ENCODE data around the gene RABGGTA. TPM values are rescaled to one million over a fixed set of nuclear protein-coding genes. Genes with fewer than 3 reads are reported as not detected.
A peak's percentile ranks its signal among the peaks of the same experiment; 100 is the strongest.

Gene RABGGTA
- total RNA-seq, 1 experiment from 2014 or later: 27.1 TPM

GRCh38 chr14:24268225-24268624, 3.2 kb downstream of the RABGGTA start:
- Mint-ChIP-seq H3K27me3 (ENCODE audit: insufficient read depth, unreplicated experiment) (no peaks in the 10 kb centered on the region), H3K4me1 (ENCODE audit: low read depth, unreplicated experiment) (peaks cover 11% of the 10 kb centered on the region), H3K9me3 (ENCODE audit: unreplicated experiment) (no peaks in the 10 kb centered on the region), H3K27ac (ENCODE audit: unreplicated experiment) (no peak overlapping the region), H3K36me3 (ENCODE audit: insufficient read depth, unreplicated experiment) (peaks cover 6% of the 10 kb centered on the region), H3K4me3 (ENCODE audit: unreplicated experiment) (no peak overlapping the region)
- no peaks in the 10 kb centered on the region for H3K9me3 ChIP-seq
- CTCF ChIA-PET: no interaction called here
- H3K27me3 ChIP-seq (replicated peaks; ENCODE audit: control insufficient read depth, insufficient read depth, low read length): no peaks in the 10 kb centered on the region
- DNase-seq: no peak
- no peaks in the 10 kb centered on the region for H3K36me3 ChIP-seq (ENCODE audit: control insufficient read depth, insufficient read depth, low read length)
- peaks cover 17% of the 10 kb centered on the region for H3K4me1 ChIP-seq
- H3K4me3 ChIP-seq (ENCODE audit: low read depth, low read length): no peak overlapping the region
- TF ChIP-seq CTCF (IDR thresholded peaks at IDR 0.05; ENCODE audit: insufficient read depth in 1 of 2, low read depth in 1 of 2, low read length in 1 of 2, severe bottlenecking in 1 of 2, unreplicated experiment in 1 of 2): no peak
- POLR2A ChIA-PET: interaction anchor here (0.6 kb wide), 4 partner anchors 32 to 174 kb away, joined by 3 to 4 read pairs (median 4); partner anchors contain the start of gene NOP9
- intact Hi-C loops (cut with micrococcal nuclease; ENCODE audit: unreplicated experiment): no loop called here
- no TSS peak for BruUV-seq (replicated peaks)

GRCh38 chr14:24267516-24267915, 3.9 kb downstream of the RABGGTA start:
- Histone ChIP-seq H3K27me3 (replicated peaks; ENCODE audit: control insufficient read depth, insufficient read depth, low read length) (no peaks in the 10 kb centered on the region), H3K4me1 (peaks cover 17% of the 10 kb centered on the region), H3K36me3 (ENCODE audit: control insufficient read depth, insufficient read depth, low read length) (no peaks in the 10 kb centered on the region), H3K9me3 (no peaks in the 10 kb centered on the region), H3K4me3 (ENCODE audit: low read depth, low read length) (no peak overlapping the region)
- H3K27ac Mint-ChIP-seq (ENCODE audit: unreplicated experiment): no peak overlapping the region
- intact Hi-C loops (cut with micrococcal nuclease; ENCODE audit: unreplicated experiment): no loop called here
- no TSS peak for BruUV-seq (replicated peaks)
- H3K27me3 Mint-ChIP-seq (ENCODE audit: insufficient read depth, unreplicated experiment): no peaks in the 10 kb centered on the region
- POLR2A ChIA-PET: interaction anchor here (0.6 kb wide), 4 partner anchors 32 to 174 kb away, joined by 3 to 4 read pairs (median 4); partner anchors contain the start of gene NOP9
- no peak for DNase-seq
- CTCF ChIA-PET: no interaction called here
- TF ChIP-seq CTCF (IDR thresholded peaks at IDR 0.05; ENCODE audit: insufficient read depth in 1 of 2, low read depth in 1 of 2, low read length in 1 of 2, severe bottlenecking in 1 of 2, unreplicated experiment in 1 of 2): no peak
- H3K36me3 Mint-ChIP-seq (ENCODE audit: insufficient read depth, unreplicated experiment): peaks cover 6% of the 10 kb centered on the region
- no peak overlapping the region for H3K4me3 Mint-ChIP-seq (ENCODE audit: unreplicated experiment)
- H3K4me1 Mint-ChIP-seq (ENCODE audit: low read depth, unreplicated experiment): peaks cover 10% of the 10 kb centered on the region
- no peaks in the 10 kb centered on the region for H3K9me3 Mint-ChIP-seq (ENCODE audit: unreplicated experiment)

GRCh38 chr14:24266344-24267244, 4.8 kb downstream of the RABGGTA start:
- H3K36me3 Mint-ChIP-seq (ENCODE audit: insufficient read depth, unreplicated experiment): peaks cover 6% of the 10 kb centered on the region
- ChIA-PET CTCF (no interaction called here), POLR2A (no interaction called here)
- no peaks in the 10 kb centered on the region for H3K27me3 Mint-ChIP-seq (ENCODE audit: insufficient read depth, unreplicated experiment)
- no peaks in the 10 kb centered on the region for H3K27me3 ChIP-seq (replicated peaks; ENCODE audit: control insufficient read depth, insufficient read depth, low read length)
- no peaks in the 10 kb centered on the region for H3K9me3 Mint-ChIP-seq (ENCODE audit: unreplicated experiment)
- H3K4me1 Mint-ChIP-seq (ENCODE audit: low read depth, unreplicated experiment): peaks cover under 1% of the 10 kb centered on the region
- no peak overlapping the region for H3K4me3 Mint-ChIP-seq (ENCODE audit: unreplicated experiment)
- intact Hi-C loops (cut with micrococcal nuclease; ENCODE audit: unreplicated experiment): no loop called here
- no peaks in the 10 kb centered on the region for H3K9me3 ChIP-seq
- peaks cover 12% of the 10 kb centered on the region; the same call in 1 of the 2 replicates for H3K4me1 ChIP-seq
- peak overlapping the region; percentile 17 for H3K27ac Mint-ChIP-seq (ENCODE audit: unreplicated experiment)
- no peak overlapping the region for H3K4me3 ChIP-seq (ENCODE audit: low read depth, low read length)
- no peaks in the 10 kb centered on the region for H3K36me3 ChIP-seq (ENCODE audit: control insufficient read depth, insufficient read depth, low read length)
- TF ChIP-seq CTCF (IDR thresholded peaks at IDR 0.05; ENCODE audit: insufficient read depth in 1 of 2, low read depth in 1 of 2, low read length in 1 of 2, severe bottlenecking in 1 of 2, unreplicated experiment in 1 of 2): no peak
- DNase-seq: no peak
- BruUV-seq (replicated peaks): no TSS peak
